NCI-H526 (cell line): Measurements from ENCODE around the gene GABRG3.
"Not testable (repeated sequence)": the region's sequence is repeated elsewhere in the genome, so short reads cannot be mapped to it uniquely, and the experiment has no call there.

ENCODE experiments used
- DNase-seq, 2 experiments: peaks; one replicate each; lab custom pipeline; 2025; lab: John Stamatoyannopoulos, UW

GABRG3 gene

GRCh38 chr15:27182561-27183110, 211.7 kb downstream of the GABRG3 start:
- DNase-seq: no peak

- no peak for DNase-seq
These were observed 212.2 kb downstream of the GABRG3 start for GRCh38 chr15:27183201-27183600.

- DNase-seq: not testable (repeated sequence)
These were observed 220.5 kb downstream of the GABRG3 start for GRCh38 chr15:27191515-27191914.

GRCh38 chr15:27196691-27197090, 225.7 kb downstream of the GABRG3 start:
- peak; percentile 30 to 63 for DNase-seq

- DNase-seq: no peak
These were observed 230.4 kb downstream of the GABRG3 start for GRCh38 chr15:27201425-27201824.

GRCh38 chr15:27210176-27210575, 239.2 kb downstream of the GABRG3 start:
- DNase-seq: no peak

- no peak for DNase-seq
These were observed 243.1 kb downstream of the GABRG3 start for GRCh38 chr15:27214032-27214431.

GRCh38 chr15:27214961-27215360, 244.0 kb downstream of the GABRG3 start:
- no peak for DNase-seq

- peak; percentile 76 to 81 for DNase-seq
These were observed 247.4 kb downstream of the GABRG3 start for GRCh38 chr15:27218426-27218825.

GRCh38 chr15:27219636-27220035, 248.7 kb downstream of the GABRG3 start:
- DNase-seq: no peak

GRCh38 chr15:27220199-27220598, 249.2 kb downstream of the GABRG3 start:
- no peak for DNase-seq

GRCh38 chr15:27222479-27222878, 251.5 kb downstream of the GABRG3 start:
- no peak for DNase-seq

GRCh38 chr15:27223179-27223578, 252.2 kb downstream of the GABRG3 start:
- no peak for DNase-seq

GRCh38 chr15:27231811-27232210, 260.8 kb downstream of the GABRG3 start:
- DNase-seq: no peak

GRCh38 chr15:27232876-27233275, 261.9 kb downstream of the GABRG3 start:
- DNase-seq: no peak

GRCh38 chr15:27234593-27234992, 263.6 kb downstream of the GABRG3 start:
- DNase-seq: no peak

GRCh38 chr15:27235161-27235560, 264.2 kb downstream of the GABRG3 start:
- DNase-seq: no peak

GRCh38 chr15:27235681-27236080, 264.7 kb downstream of the GABRG3 start:
- no peak for DNase-seq

- no peak for DNase-seq
These were observed 266.4 kb downstream of the GABRG3 start for GRCh38 chr15:27237319-27237939.

- DNase-seq: no peak
These were observed 267.2 kb downstream of the GABRG3 start for GRCh38 chr15:27238209-27238608.

GRCh38 chr15:27238707-27239423, 267.9 kb downstream of the GABRG3 start:
- DNase-seq: no peak

- DNase-seq: no peak
These were observed 271.0 kb downstream of the GABRG3 start for GRCh38 chr15:27241943-27242342.

- DNase-seq: peak; percentile 23 to 62
These were observed 273.1 kb downstream of the GABRG3 start for GRCh38 chr15:27244047-27244446.
